Mucosa of gallbladder (tissue), 1 donor: ENCODE results near the gene METTL2B. TPM values are rescaled to one million over a fixed set of nuclear protein-coding genes. Genes with fewer than 3 reads are reported as not detected.

ENCODE experiments used
- DNase-seq: peaks from one replicate; pipeline ENCODE4 v3.0.0-alpha.2; 2020; ENCODE audit warnings: low spot score
- total RNA-seq: library from RNA; stranded (reverse); gene quantifications from one replicate; pipeline ENCODE4 v1.2.1, GENCODE V29; 2021
- donor health status: DM: no; HTN: no; CAD: no.

The METTL2B gene, protein sequence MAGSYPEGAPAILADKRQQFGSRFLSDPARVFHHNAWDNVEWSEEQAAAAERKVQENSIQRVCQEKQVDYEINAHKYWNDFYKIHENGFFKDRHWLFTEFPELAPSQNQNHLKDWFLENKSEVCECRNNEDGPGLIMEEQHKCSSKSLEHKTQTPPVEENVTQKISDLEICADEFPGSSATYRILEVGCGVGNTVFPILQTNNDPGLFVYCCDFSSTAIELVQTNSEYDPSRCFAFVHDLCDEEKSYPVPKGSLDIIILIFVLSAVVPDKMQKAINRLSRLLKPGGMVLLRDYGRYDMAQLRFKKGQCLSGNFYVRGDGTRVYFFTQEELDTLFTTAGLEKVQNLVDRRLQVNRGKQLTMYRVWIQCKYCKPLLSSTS
- 19.4 TPM for total RNA-seq

DNA sequence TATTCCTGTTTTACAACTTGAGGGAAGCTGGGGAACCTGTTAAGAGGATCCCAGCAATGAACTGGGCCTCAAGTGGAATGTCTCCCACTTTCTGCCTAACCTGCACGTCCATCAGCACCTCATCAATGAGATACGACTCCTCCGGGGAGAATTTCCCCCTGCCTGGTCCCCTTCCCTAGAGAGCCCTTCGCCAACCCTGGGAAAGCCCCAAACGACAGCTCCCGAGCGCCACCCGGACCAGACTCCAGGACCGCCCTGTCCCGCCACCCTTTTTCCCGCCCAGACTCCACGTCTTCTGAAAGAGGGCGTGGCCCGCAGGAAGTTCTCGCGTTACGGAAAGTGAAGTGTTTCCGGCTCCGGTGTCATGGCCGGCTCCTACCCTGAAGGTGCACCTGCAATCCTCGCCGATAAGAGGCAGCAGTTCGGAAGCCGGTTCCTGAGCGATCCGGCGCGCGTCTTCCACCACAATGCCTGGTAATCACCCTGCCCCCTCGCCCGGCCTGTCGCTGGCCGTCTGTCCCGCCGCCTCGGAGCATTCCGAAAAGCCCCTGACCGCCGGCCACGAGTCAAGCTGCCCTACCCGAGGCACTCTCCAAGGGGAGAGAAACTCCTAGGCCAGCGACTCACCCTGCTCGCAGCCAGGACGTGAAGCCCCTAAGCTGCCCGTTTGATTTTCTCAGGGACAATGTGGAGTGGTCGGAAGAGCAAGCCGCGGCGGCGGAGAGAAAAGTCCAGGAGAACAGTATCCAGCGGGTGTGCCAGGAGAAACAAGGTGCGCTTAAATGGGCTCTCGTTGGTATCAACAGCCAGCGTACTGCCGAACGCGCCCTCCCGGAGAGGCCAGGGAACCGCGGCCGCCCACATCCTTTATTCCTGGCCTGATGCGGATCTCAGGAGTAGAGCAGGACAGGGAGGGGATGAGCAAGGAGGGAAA lies at the start of gene METTL2B:
METTL2B (plus strand) TSS at position 347 of the 934 bp plus-strand sequence; CDS start at position 365, 18 bp downstream.
- DNase-seq, result peak; percentile 92

DNA sequence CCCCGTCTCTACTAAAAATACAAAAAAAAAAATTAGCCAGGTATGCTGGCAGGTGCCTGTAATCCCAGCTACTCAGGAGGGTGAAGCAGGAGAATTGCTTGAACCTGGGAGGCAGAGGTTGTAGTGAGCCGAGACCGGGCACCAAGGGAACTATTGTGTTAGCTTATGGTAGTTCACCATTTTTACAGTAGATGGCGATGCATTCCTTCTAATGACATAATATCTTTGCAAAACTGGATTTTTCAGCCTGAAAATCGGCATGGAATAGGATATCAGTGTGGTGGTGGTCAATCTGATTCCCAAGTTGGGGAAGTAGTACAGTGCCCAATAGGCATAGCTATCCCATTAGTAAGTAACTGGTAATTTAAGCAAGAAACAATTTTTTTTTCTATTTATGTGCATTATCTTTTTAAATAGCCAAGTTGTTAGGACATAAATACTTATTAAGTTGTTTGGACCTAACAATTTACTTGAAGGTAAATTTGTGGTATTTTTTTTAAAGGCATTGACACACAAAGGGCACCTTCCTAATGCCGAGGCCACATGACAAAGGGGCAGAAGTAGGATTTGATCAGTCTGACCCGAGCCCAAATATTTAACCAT lies 49.2 kb upstream of the METTL2B start:
- no peak for DNase-seq

DNA sequence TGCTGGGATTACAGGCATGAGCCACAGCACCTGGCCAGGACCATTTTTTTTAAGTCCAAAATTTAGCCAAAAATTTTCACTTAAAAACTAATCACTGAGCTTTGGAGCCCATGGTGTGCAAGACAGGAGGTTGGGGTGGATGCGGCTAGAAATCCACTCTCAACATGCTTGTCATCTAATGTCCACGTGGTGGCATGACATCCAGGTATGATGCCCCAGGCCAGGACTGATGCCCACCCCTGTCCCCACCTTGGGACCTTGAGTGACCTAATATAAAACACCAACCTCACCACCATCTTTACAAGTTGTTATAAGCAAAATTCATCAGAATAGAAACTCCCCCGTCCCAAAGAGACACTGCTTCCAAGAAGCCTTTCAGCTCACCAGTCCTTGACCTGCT lies 46.3 kb upstream of the METTL2B start:
- DNase-seq, result no peak

DNA sequence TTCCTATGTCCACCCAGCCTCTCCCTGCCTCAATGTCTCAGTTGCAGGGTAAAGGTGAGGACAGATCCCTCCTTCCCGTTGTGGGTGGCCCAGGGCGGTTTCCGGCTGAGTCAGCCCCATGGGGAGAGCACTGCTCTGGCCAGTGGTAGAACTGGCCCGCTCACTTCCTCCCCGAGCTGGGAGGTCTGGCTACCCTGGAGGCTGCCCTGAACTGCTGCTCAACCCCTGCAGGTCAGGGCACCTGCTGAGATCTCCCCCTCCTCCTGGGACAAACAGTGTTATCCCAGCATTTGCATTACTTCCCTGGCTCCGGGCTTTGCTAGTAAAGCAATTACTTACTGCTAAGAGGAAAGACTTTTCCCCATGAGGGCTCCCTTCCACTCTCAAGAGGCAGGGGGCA lies 45.3 kb upstream of the METTL2B start:
- no peak for DNase-seq

DNA sequence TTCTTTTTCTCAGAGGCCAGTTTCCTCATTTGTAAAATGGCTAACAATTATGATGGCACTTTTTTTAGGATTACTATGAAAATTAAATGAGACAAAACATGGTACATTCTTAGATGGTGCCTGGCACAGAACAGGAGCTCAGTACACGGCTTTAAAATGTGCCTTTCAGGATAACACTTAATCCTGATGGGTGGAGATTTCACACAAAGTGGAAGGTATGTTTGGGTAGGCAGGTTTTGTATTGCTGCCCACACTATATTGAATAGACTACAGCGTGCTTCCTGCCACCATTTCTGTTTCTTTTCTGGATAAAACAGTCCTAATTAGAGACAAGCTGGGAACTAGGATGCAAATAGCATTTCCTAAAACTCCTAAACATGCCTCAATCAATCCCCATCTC lies 44.8 kb upstream of the METTL2B start:
- no peak for DNase-seq

DNA sequence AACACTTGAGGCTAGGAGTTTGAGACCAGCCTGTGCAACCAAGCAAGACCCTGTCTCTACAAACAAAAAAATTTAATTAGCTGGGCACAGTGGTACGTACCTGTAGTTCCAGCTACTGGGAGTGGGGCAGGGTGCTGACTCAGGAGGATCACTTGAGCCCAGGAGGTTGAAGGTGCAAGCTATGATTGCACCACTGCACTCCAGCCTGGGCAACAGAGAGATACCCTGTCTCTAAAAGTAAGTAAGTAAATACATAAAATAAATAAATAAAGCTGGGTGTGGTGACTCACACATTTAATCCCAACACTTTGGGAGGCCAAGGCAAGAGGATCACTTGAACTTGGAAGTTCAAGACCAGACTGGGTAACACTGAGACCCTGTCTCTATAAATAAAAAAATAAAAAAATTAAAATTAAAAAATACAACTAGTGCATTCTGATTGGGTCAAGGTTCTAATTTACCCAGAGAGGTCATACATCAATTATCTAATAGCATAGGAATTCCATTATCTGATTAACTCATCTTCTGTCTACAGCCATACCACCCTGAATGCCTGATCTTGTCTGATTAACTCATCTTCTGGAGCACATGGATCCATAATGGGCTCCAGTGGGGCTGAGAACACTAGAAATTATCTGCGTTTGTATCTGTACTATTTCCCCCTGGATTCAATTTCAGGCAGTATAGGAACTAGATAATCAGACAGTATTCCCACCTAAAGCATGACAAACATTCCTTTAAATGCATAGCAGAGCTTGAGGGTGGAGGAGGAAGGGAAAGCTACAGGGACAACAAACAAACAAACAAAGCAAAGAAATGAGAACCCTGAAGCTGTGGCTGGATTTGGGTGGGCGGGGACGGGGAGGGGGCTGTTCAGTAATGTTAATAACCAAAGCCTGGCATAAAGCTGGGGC lies 41.9 kb upstream of the METTL2B start:
- DNase-seq, result no peak

DNA sequence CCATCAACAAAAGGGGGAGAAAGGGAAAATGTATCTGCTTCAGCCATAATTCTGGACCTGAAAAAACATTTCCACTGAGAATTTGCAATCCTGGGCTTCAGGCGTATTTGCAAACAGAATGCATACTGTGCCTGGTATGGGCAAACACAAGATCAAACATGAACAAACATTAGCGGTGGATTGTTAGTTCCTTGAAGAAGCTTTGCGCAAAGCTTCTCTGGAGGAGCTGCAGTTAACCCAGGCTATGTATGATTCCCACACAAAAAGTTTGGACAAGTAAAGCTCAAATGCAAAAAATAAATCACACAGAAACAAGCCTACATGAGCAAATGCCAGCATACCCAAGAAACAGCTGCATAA lies 41.2 kb upstream of the METTL2B start:
- DNase-seq, result no peak

DNA sequence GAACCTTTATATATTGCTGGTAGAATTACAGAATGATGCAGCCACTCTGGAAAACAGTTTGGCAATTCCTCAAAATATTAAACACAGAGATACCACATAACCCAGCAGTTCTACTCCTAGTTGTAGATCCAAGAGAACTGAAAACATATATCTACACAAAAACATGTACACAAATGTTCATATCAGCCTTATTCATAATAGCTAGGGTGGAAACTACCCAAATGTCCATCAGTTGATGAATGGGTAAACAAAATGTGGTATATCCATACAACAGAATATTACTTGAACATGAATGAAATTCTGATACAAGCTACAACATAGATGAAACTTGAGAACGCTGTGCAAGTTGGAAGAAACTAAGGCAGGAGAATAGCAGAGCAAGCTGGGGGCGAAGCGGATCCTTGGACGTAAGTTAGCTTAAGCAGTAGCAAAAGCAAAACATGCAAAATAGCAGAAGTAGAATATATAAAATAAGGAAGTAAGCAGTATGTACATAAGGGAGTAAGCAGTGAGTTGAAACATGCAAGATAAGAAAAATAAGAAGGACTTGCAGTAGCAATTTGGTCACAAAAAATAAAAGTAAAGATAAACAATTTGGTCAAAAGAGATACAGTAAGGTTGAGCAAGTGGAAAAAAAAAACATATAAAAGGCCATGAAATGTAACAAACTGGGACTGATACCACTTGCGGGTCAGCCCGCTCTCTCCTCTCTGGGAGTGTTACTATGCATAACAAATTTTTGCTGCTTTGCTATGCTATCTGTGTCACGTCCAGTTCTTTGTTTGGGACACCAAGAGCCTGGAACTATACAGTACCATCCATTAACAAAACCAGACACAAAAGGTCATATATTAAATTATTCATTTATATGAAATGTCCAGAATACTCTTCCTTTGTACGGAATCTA lies 38.9 kb upstream of the METTL2B start:
- no peak for DNase-seq

DNA sequence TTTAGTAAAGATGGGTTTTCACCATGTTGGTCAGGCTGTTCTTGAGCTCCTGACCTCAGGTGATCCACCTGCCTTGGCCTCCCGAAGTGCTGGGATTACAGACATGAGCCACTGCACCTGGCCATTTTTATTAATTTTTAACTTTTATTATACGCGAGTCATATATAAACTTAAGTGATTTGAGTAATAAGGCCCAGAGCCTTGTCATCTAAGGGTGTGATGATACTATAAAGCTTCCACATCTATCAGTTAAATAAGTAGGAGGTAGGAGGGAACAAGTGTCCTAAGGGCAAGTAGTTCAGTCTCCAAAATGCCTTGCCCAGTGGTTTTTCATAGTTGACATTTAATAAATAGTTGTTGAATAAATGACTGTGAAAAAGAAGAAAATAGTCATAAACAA lies 34.2 kb upstream of the METTL2B start:
- no peak for DNase-seq

DNA sequence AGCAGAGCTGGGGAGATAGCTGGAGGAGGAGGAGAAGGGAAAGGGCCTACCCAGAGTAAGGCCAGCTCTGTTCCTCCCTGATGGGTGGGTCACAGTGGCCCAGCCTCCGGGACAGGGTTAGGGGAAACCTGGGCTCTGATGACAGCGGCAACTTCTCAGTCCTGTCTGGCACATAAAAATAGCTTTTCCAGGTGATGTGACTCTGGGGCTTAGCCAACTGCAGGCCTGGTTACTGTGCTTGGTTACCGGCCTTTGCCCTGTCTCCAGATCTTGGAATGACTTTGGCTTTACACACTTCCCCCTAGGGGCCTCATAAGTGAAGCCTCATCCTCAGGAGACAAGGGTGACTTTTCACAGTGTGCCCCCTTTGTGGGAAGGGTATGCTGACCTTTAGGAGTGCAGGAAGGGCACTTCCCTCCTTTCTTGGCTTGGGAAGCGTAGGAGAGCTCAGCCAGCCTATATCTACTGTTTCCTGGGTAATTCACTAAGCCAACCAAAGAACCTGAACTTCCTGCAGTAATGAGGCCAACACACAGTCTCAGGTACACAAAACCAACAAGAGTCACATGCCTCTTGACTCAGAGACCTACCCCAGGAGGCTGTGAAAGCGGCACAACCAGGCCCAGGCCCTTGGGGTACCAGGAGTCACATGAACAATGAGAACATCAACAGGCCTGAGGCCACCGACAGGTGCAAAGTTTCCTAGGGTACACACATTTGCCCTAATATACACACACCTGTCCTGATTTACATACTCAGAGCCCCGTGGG lies 32.5 kb upstream of the METTL2B start:
- DNase-seq, result no peak

DNA sequence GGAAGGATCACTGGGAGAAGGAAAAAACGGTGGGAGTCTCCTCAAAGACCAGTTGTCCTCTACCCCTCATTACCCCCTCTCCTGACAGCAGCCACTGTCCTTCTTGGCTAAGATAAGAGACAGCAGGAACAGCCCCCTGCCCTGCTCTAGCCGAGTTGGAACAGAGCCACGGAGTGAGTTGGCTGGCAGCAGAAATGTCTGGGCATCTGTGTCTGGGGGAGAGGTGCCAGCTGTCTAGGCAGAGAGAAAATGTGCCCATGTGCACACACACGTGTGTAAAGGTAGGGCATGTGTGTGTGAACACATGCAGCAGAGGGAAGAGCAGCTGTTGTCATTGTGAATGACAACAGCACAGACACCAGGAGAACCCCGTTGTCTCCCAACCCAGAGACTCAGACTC lies 30.2 kb upstream of the METTL2B start:
- no peak for DNase-seq

DNA sequence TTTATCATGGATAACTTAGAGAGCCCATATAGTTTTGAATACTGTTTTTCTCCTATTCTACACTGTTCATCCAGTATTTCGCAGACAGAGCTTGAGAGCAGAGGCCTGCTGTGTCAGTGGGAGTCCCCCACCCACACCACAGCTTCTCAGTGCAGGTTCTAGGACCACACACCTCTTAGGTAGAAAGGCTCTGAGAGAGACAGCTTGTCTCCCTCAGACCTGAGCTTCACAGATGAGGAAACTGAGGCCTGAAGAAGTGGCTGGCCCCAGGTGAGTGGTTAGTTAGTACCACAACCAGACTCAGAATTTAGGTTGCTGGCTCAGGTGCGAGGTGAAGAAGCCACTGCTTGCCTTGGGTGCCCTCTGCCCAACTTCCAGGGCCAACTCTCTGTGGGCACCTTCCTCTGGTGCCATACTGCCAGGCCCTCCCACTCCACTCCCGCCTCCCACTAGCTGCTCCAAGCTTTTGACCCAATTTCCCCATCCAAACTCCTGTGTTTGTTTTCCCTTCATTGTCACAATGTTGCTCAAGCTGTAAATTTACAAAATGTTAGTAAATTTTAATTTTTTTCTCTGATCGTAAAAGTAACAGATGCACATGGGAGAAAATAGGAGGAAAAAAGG lies 28.5 kb upstream of the METTL2B start:
- DNase-seq, result no peak

DNA sequence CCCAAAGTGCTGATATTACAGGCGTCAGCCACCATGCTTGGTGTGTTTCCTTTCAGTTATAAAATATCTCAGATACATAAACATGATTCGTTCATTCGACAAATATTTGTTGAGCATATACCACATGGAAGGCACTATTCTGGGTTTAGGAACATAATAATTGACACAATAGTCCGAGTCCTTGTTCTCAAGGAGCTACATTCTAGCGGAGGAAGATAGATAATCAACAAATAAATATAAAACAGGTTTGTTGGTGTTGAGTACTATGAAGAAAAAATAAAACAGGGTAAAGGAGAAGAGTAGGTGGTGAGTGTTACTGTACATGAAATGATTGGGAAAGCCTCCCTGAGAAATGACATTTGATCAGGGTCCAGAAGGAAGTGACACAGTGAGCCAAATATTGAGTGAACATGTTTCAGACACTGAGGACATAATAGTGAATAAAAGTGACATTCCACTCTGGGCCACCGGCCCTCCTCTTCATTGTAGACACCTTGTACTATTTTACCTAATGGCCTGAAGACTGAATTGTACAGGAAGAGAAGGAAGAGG lies 27.7 kb upstream of the METTL2B start:
- no peak for DNase-seq

DNA sequence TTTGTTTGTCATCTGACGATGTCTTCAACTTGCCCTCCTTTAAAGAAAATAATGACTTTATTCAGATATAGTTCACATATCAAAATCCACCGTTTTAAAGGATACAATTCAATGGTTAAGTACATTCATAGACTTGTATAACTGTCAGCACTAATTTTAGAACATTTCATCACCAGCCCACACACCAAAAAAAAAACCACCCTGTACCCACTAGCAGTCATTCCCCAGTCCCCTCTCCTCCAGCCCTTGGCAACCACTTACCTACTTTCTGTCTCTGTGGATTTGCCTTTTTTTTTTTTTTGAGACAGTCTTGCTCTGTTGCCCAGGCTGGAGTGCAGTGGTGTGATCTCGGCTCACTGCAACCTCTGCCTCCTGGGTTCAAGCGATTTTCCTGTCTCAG lies 26.1 kb upstream of the METTL2B start:
- DNase-seq, result no peak

DNA sequence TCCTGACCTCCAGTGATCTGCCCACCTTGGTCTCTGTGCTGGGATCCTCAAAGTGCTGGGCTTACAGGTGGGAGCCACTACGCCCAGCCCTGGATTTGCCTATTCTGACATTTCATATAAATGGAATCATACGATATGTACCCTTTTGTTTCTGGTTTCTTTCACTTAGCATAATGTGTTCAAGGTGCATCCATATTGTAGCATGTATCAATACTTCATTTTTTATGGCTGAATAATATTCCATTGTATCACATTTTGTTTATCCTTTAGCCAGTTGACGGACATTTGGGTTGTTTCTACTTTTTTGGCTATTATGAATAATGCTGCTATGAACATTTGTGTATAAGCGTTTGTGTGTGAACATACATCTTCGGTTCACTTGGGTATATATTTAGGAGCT lies 25.6 kb upstream of the METTL2B start:
- no peak for DNase-seq

DNA sequence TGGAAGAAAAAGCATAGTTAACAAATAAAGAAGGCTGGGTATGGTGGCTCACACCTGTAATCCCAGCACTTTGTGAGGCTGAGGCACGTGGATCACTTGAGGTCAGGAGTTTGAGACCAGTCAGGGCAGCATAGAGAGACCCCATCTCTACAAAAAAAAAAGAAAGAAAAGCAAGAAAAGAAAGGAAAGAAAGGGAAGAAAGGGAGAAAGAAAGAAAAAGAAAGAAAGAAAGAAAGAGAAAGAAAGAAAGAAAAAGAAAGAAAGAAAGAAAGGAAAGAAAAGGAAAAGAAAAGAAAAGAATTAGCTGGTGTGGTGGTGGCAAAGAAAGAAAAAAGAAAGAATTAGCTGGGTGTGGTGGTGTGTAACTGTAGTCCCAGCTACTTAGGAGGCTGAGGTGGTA lies 24.0 kb upstream of the METTL2B start:
- no peak for DNase-seq

DNA sequence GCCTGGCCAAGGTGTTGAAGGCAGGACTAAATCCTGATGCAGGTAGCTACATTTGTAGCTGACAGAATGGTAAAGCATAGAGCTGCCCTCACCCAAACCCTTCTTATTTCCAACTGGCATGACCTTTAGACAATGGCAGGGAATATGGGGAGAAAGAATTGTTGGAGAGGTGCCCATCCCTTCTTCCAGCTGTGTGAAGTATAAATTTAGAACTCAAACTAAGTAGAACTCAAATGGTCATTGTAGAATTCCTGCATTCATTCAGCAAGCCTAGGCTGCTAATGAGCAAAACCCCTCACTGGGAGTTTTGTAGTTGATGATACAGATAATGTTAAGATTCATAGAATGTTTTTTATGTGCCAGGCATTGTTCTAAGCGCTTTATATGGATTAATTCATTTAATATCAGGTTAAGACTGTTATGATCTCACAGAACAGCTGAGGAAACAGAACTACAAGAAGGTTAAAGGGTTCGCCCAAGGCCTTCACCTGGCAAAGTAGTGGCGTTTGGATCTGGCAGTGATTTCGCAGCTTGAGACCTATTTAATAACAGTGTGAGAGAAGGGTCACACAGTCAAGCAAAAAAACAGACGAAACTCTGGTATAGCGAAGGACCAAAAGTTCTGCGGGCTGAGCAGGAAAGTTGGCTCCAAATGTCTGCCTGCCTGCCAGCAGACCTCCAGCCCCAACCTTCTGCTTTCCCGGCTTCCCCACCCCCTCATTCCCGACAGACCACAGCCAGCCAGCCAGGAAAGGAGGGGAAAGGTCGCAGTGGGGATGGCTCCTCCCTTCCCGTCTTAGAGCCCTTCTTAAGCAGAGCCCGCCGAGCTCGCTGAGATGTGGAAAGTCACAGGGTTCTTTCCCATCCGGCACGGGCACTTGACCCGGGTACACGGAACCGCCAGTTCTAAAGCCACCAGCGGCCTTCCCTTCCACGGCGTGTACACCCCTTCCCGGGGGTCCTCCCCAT lies 22.4 kb upstream of the METTL2B start:
- DNase-seq, result peak; percentile 78
